HepG2 (cell line): ENCODE data around the gene CCNB1. TPM values are rescaled to one million over a fixed set of nuclear protein-coding genes. Genes with fewer than 3 reads are reported as not detected.
A peak's percentile ranks its signal among the peaks of the same experiment; 100 is the strongest.

Experiments
- ATF7 ChIP-seq, 2 experiments: fragments of 450-650 bp in 1 of 2; sonication (generic) in 1 of 2; formaldehyde crosslinking in 1 of 2; IDR thresholded peaks; 2 replicates each; pipeline versions ENCODE4 v1.4.0 to v1.6.1; 2016 to 2020; ENCODE audit warnings: antibody characterized with exemption in 1 of 2, mild to moderate bottlenecking in 1 of 2, missing genetic modification reagents in 1 of 2
- DNMT1 ChIP-seq: sonication (generic); formaldehyde crosslinking; IDR thresholded peaks from 2 replicates; pipeline ENCODE4 v1.5.1; 2020; ENCODE audit warnings: mild to moderate bottlenecking, missing genetic modification reagents
- FOSL2 ChIP-seq: sonication (generic); formaldehyde crosslinking; IDR thresholded peaks from 2 replicates; pipeline ENCODE4 v1.4.0; 2020; ENCODE audit warnings: missing genetic modification reagents
- GFI1 ChIP-seq: sonication (generic); formaldehyde crosslinking; IDR thresholded peaks from 2 replicates; pipeline ENCODE4 v1.5.0; 2020; ENCODE audit warnings: missing genetic modification reagents, mild to moderate bottlenecking, borderline replicate concordance
- HES4 ChIP-seq: sonication (generic); formaldehyde crosslinking; IDR thresholded peaks from 2 replicates; pipeline ENCODE4 v1.9.0; 2021; ENCODE audit warnings: mild to moderate bottlenecking, missing genetic modification reagents, borderline replicate concordance
- HNRNPLL ChIP-seq: fragments of 200-400 bp; formaldehyde crosslinking; IDR thresholded peaks from 2 replicates; pipeline ENCODE4 v1.6.1; 2017; ENCODE audit warnings: mild to moderate bottlenecking, low read depth, low read length; ENCODE audit not compliant: poor library complexity, severe bottlenecking
- KLF11 ChIP-seq: IDR thresholded peaks from 2 replicates; pipeline ENCODE4 v1.6.1; 2016; ENCODE audit warnings: missing compliant biosample characterization
- KMT2B ChIP-seq: IDR thresholded peaks from 2 replicates; pipeline ENCODE4 v1.6.1; 2016; ENCODE audit warnings: missing genetic modification reagents, missing compliant biosample characterization
- MTA3 ChIP-seq: sonication (generic); formaldehyde crosslinking; IDR thresholded peaks from 2 replicates; pipeline ENCODE4 v1.4.0; 2020; ENCODE audit warnings: missing genetic modification reagents
- PPARG ChIP-seq: conservative IDR thresholded peaks from 2 replicates; pipeline ENCODE4 v1.6.1; 2016; ENCODE audit warnings: missing biosample characterization, missing genetic modification reagents
- ZBTB3 ChIP-seq: sonication (generic); formaldehyde crosslinking; IDR thresholded peaks from 2 replicates; pipeline ENCODE4 v1.4.0; 2020; ENCODE audit warnings: low read depth, mild to moderate bottlenecking, moderate library complexity, missing genetic modification reagents, borderline replicate concordance
- ZNF10 ChIP-seq: sonication (generic); formaldehyde crosslinking; IDR thresholded peaks from 2 replicates; pipeline ENCODE4 v1.4.0; 2020; ENCODE audit warnings: mild to moderate bottlenecking, low read depth, missing genetic modification reagents, borderline replicate concordance
- ZNF138 ChIP-seq: sonication (generic); formaldehyde crosslinking; IDR thresholded peaks from 2 replicates; pipeline ENCODE4 v1.5.0; 2020; ENCODE audit warnings: mild to moderate bottlenecking, low read depth, missing genetic modification reagents
- ZNF235 ChIP-seq: sonication (generic); formaldehyde crosslinking; IDR thresholded peaks from 2 replicates; pipeline ENCODE4 v1.8.1; 2023; ENCODE audit warnings: mild to moderate bottlenecking, missing genetic modification reagents, borderline replicate concordance
- ZNF292 ChIP-seq: sonication (generic); formaldehyde crosslinking; IDR thresholded peaks from 2 replicates; pipeline ENCODE4 v1.8.1; 2022; ENCODE audit warnings: mild to moderate bottlenecking, low read depth, missing genetic modification reagents, borderline replicate concordance
- ZNF329 ChIP-seq: sonication (generic); formaldehyde crosslinking; IDR thresholded peaks from 2 replicates; pipeline ENCODE4 v1.9.0; 2021; ENCODE audit warnings: low read depth, mild to moderate bottlenecking, missing genetic modification reagents
- ZNF549 ChIP-seq: sonication (generic); formaldehyde crosslinking; IDR thresholded peaks from 2 replicates; pipeline ENCODE4 v1.5.0; 2020; ENCODE audit warnings: missing genetic modification reagents
- ZNF615 ChIP-seq: sonication (generic); formaldehyde crosslinking; IDR thresholded peaks from 2 replicates; pipeline ENCODE4 v1.5.0; 2020; ENCODE audit warnings: mild to moderate bottlenecking, missing genetic modification reagents, borderline replicate concordance
- ZNF652 ChIP-seq: IDR thresholded peaks from 2 replicates; pipeline ENCODE4 v1.6.1; 2016; ENCODE audit warnings: low read depth, borderline replicate concordance
- ZNF878 ChIP-seq: sonication (generic); formaldehyde crosslinking; IDR thresholded peaks from 2 replicates; pipeline ENCODE4 v1.8.1; 2023; ENCODE audit warnings: mild to moderate bottlenecking, missing genetic modification reagents, moderate library complexity
- ZSCAN22 ChIP-seq: sonication (generic); formaldehyde crosslinking; IDR thresholded peaks from 2 replicates; pipeline ENCODE4 v1.4.0; 2020; ENCODE audit warnings: mild to moderate bottlenecking, missing genetic modification reagents
- polyA plus RNA-seq, 8 experiments: library from polyadenylated mRNA; depleted of rRNA in 3 of 8; stranded (reverse) in 7 of 8; unstranded in 1 of 8; fragments of >200 nt; fragmentation: Illumina TruSeq in 4 of 8; extraction: Trizol in 4 of 8; gene quantifications; 2 replicates each; pipeline versions ENCODE4 v1.2.1 to v1.2.3, GENCODE V29; 2011 to 2016; ENCODE audit warnings: low read depth in 4 of 8, missing spikeins in 1 of 8, mixed read lengths in 1 of 8; ENCODE audit not compliant: insufficient read depth in 1 of 8
- total RNA-seq, 5 experiments: library from RNA; depleted of rRNA; stranded (reverse); fragments of >200 nt; fragmentation: Illumina TruSeq; extraction: Trizol; gene quantifications; 2 replicates each; pipeline ENCODE4 v1.2.3, GENCODE V29; 2016; ENCODE audit warnings: low read depth in 1 of 5
- TF ChIP-seq, protein P1 (sequence below): sonication (generic); formaldehyde crosslinking; IDR thresholded peaks from 2 replicates; pipeline ENCODE4 v1.4.0; 2020; ENCODE audit warnings: mild to moderate bottlenecking, missing genetic modification reagents
- TF ChIP-seq, protein P2 (sequence below): sonication (generic); formaldehyde crosslinking; IDR thresholded peaks from 2 replicates; pipeline ENCODE4 v1.8.1; 2023; ENCODE audit warnings: missing genetic modification reagents, inconsistent platforms, borderline replicate concordance
- TF ChIP-seq, protein P3 (sequence below): sonication (generic); formaldehyde crosslinking; IDR thresholded peaks from 2 replicates; pipeline ENCODE4 v1.8.0; 2022; ENCODE audit warnings: mild to moderate bottlenecking, missing genetic modification reagents; ENCODE audit not compliant: insufficient replicate concordance
- TF ChIP-seq, protein P4 (sequence below): sonication (generic); formaldehyde crosslinking; IDR thresholded peaks from 2 replicates; pipeline ENCODE4 v1.5.0; 2020; ENCODE audit warnings: missing genetic modification reagents

Gene CCNB1
- total and polyA plus RNA-seq, 2 of the 13 experiments (the other 11 are each of a cell fraction or from before 2014, with no cell fraction given) = 82.3 to 316 TPM

- TF ChIP-seq ZBTB3 (CRISPR knock-in tag) = 0 out of 2 replicates have a peak, but pooled peaks have one; percentile 41
- no peak for TF ChIP-seq ZNF652
- peak; percentile 87 for TF ChIP-seq PPARG (CRISPR knock-in tag)
- TF ChIP-seq KLF11 (CRISPR knock-in tag) = peak; percentile 39; the same call in 1 of the 2 replicates
- no peak for TF ChIP-seq ATF7 (IDR thresholded peaks at IDR 0.05)
- peak; percentile 78; the same call in 1 of the 2 replicates for TF ChIP-seq ATF7 (CRISPR knock-in tag; IDR thresholded peaks at IDR 0.05)
- 0 out of 2 replicates have a peak, but pooled peaks have one; percentile 76 for TF ChIP-seq KMT2B (CRISPR knock-in tag)
- 0 out of 2 replicates have a peak, but pooled peaks have one; percentile 46 for TF ChIP-seq ZSCAN22
- TF ChIP-seq DNMT1 (CRISPR knock-in tag) = no peak
- TF ChIP-seq ZNF329 (CRISPR knock-in tag) = no peak
- no peak for TF ChIP-seq ZNF10
- TF ChIP-seq, protein P1, sequence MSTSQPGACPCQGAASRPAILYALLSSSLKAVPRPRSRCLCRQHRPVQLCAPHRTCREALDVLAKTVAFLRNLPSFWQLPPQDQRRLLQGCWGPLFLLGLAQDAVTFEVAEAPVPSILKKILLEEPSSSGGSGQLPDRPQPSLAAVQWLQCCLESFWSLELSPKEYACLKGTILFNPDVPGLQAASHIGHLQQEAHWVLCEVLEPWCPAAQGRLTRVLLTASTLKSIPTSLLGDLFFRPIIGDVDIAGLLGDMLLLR (CRISPR knock-in tag) = 0 out of 2 replicates have a peak, but pooled peaks have one; percentile 33
- 0 out of 2 replicates have a peak, but pooled peaks have one; percentile 51 for TF ChIP-seq ZNF549
- no peak for TF ChIP-seq ZNF138 (CRISPR knock-in tag)
- TF ChIP-seq HNRNPLL = peak; percentile 93
- TF ChIP-seq GFI1 (CRISPR knock-in tag) = 0 out of 2 replicates have a peak, but pooled peaks have one; percentile 11
- 0 out of 2 replicates have a peak, but pooled peaks have one; percentile 42 for TF ChIP-seq ZNF235 (CRISPR knock-in tag)
- TF ChIP-seq HES4 (CRISPR knock-in tag) = no peak
- TF ChIP-seq ZNF292 (CRISPR knock-in tag) = no peak
- TF ChIP-seq, protein P2, sequence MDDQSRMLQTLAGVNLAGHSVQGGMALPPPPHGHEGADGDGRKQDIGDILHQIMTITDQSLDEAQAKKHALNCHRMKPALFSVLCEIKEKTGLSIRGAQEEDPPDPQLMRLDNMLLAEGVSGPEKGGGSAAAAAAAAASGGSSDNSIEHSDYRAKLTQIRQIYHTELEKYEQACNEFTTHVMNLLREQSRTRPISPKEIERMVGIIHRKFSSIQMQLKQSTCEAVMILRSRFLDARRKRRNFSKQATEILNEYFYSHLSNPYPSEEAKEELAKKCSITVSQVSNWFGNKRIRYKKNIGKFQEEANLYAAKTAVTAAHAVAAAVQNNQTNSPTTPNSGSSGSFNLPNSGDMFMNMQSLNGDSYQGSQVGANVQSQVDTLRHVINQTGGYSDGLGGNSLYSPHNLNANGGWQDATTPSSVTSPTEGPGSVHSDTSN (CRISPR knock-in tag) = 0 out of 2 replicates have a peak, but pooled peaks have one; percentile 50
- TF ChIP-seq FOSL2 (CRISPR knock-in tag) = peak; percentile 28
- TF ChIP-seq, protein P3, sequence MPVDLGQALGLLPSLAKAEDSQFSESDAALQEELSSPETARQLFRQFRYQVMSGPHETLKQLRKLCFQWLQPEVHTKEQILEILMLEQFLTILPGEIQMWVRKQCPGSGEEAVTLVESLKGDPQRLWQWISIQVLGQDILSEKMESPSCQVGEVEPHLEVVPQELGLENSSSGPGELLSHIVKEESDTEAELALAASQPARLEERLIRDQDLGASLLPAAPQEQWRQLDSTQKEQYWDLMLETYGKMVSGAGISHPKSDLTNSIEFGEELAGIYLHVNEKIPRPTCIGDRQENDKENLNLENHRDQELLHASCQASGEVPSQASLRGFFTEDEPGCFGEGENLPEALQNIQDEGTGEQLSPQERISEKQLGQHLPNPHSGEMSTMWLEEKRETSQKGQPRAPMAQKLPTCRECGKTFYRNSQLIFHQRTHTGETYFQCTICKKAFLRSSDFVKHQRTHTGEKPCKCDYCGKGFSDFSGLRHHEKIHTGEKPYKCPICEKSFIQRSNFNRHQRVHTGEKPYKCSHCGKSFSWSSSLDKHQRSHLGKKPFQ (CRISPR knock-in tag) = no peak
- TF ChIP-seq MTA3 (CRISPR knock-in tag) = no peak
- TF ChIP-seq, protein P4, sequence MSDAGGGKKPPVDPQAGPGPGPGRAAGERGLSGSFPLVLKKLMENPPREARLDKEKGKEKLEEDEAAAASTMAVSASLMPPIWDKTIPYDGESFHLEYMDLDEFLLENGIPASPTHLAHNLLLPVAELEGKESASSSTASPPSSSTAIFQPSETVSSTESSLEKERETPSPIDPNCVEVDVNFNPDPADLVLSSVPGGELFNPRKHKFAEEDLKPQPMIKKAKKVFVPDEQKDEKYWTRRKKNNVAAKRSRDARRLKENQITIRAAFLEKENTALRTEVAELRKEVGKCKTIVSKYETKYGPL (CRISPR knock-in tag) = no peak
- TF ChIP-seq ZNF615 = no peak
- 0 out of 2 replicates have a peak, but pooled peaks have one; percentile 72 for TF ChIP-seq ZNF878 (CRISPR knock-in tag)
Observed at GRCh38 chr5:69189162-69190086, 22.5 kb downstream of the CCNB1 start, which contains the start of gene CENPH (continued).
